Stomach smooth muscle (tissue), 2 donors: ENCODE results near the gene BRCC3.

Experiments used
- H3K27ac ChIP-seq: one replicate; pipeline ENCODE4 v1.7.0; 2013; ENCODE audit warnings: mild to moderate bottlenecking, low read length, inconsistent platforms
- H3K27me3 ChIP-seq, 2 donors: one replicate each; pipeline ENCODE4 v1.7.0; 2013; ENCODE audit warnings: low read length in 2 of 2; ENCODE audit not compliant: insufficient read depth in 2 of 2, control insufficient read depth in 1 of 2
- H3K36me3 ChIP-seq, 2 donors: one replicate each; pipeline ENCODE4 v1.7.0; 2013; ENCODE audit warnings: low read length in 2 of 2; ENCODE audit not compliant: control insufficient read depth in 2 of 2, insufficient read depth in 2 of 2
- H3K4me1 ChIP-seq: one replicate; pipeline ENCODE4 v1.7.0; 2013; ENCODE audit warnings: low read length; ENCODE audit not compliant: control insufficient read depth, insufficient read depth
- H3K4me3 ChIP-seq, 2 donors: one replicate each; pipeline ENCODE4 v1.7.0; 2013; ENCODE audit warnings: low read length in 2 of 2
- H3K9ac ChIP-seq, 2 donors: one replicate each; pipeline ENCODE4 v1.7.0; 2013; ENCODE audit warnings: low read length in 2 of 2, mild to moderate bottlenecking in 1 of 2
- H3K9me3 ChIP-seq, 2 donors: one replicate each; pipeline ENCODE4 v1.7.0; 2013; ENCODE audit warnings: low read length in 2 of 2; ENCODE audit not compliant: control insufficient read depth in 2 of 2
- donor health status: healthy.
- donor health status: Pancreatic carcinoma.

BRCC3 gene

GRCh38 chrX:155070975-155071693 is at the start of gene BRCC3, which contains the start of the genes CMC4 and MTCP1:
TSS of gene BRCC3 (plus strand) at chrX:155071508. CDS start at chrX:155071528, 20 bp downstream.
TSS of gene CMC4 (minus strand) at chrX:155071136. CDS start at chrX:155064023, 7,113 bp downstream.
TSS of gene MTCP1 (minus strand) at chrX:155071136. CDS start at chrX:155066010, 5,126 bp downstream.
- Histone ChIP-seq H3K9me3 (no peaks in the 10 kb centered on the region), H3K4me1 (peaks cover 16% of the 10 kb centered on the region), H3K27ac (peak within 1 kb of the TSS; percentile 74), H3K36me3 (peaks cover 0 to 3% of the 10 kb centered on the region in 2 donors), H3K9ac (peak within 1 kb of the TSS; percentile 80 to 86), H3K4me3 (peak within 1 kb of the TSS; percentile 82 to 84), H3K27me3 (no peaks in the 10 kb centered on the region)

DNA sequence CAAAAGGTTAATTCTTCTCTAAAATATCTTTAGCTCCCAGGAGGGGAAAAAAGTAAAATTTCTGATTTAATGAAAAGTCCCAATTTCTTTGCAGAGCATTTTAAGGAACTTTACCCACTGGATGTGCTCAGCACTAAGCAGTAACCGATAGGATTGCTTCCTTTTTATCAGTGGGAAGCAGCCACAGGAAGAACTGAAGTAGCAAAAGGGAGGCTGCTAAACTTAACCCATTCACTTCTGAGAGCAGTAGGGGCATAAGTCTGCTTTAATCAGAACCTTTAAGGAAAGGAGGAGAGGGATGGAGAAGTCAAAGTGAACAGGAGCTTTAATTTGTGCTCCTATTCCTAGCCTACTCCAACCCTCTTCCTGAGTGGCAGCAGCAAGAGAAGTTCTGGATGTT is 48.7 kb upstream of the BRCC3 start, which contains the start of gene F8:
Gene F8 (minus strand): TSS at position 139 of the 400 bp plus-strand sequence. CDS start 171 bp downstream, outside the sequence.
- H3K4me3 ChIP-seq: no peak within 1 kb of the TSS
- H3K9me3 ChIP-seq: no peaks in the 10 kb centered on the region
- no peak within 1 kb of the TSS for H3K9ac ChIP-seq
- no peaks in the 10 kb centered on the region for H3K36me3 ChIP-seq
- H3K4me1 ChIP-seq: no peaks in the 10 kb centered on the region
- no peaks in the 10 kb centered on the region for H3K27me3 ChIP-seq
- no peak within 1 kb of the TSS for H3K27ac ChIP-seq

DNA sequence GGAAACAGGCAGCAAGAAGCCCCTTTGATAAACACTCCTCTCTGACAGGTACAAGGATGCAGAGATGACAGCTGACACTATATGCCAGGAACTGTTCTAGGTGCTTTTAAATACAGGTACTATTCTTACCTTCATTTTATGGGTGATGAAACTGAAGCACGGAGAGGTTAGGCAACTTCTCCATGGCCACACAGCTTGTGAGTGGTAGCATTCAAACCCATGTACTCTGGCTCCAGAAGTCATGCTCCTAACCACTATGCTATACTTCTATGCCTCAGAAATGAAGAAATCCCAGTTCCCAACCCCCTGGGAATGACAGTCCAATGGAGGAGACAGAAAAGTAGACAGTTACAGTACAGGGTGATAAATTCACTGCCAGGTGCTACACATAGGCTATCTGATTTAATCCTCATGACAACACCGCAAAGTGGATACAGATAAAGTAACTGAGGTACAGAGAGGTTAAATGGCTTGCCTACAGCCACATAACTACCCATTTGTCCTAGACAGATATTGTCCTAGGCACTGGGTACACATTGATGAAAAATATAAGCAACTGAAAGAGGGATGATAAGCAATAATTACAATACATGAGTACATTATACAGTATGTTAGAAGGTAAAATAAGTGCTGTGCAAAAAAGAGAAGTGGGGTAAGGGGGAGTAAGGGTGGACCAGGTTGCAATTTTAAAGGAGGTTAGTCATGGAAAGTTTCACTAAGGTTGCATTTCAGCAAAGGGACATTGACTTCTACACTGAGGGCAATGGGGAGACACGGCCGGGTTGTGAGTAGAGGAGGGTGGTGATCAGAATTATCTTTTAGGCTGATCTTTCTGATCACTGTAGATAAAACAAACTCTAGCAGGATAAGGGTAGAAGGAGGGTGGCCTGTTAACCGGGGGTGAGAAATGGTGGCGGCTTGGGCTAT is 47.1 kb upstream of the BRCC3 start:
- H3K9me3 ChIP-seq: no peaks in the 10 kb centered on the region
- H3K4me3 ChIP-seq: no peak overlapping the region
- no peaks in the 10 kb centered on the region for H3K36me3 ChIP-seq
- no peak overlapping the region for H3K9ac ChIP-seq
- H3K27ac ChIP-seq: no peak overlapping the region
- H3K4me1 ChIP-seq: peaks cover 10% of the 10 kb centered on the region
- H3K27me3 ChIP-seq: no peaks in the 10 kb centered on the region

DNA sequence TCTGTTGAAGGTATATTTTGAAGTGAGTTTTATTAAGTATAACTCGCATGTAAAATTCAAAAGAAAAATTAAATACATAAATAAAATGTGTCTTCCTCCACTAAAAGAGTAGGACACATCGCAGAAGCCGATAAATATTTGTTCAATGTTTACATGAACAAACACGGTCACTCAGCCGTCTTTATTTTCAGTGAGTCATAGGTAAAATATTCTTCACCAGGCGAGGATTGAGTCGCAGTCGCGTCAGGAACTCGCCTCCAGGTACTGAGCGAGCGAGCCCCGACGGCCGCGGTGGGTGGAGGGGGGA is 44.9 kb upstream of the BRCC3 start:
- H3K9ac ChIP-seq: peak overlapping the region; percentile 60 to 68
- no peaks in the 10 kb centered on the region for H3K9me3 ChIP-seq
- no peaks in the 10 kb centered on the region for H3K36me3 ChIP-seq
- H3K27me3 ChIP-seq: no peaks in the 10 kb centered on the region
- H3K4me3 ChIP-seq: peak overlapping the region; percentile 48 to 80
- H3K4me1 ChIP-seq: peaks cover 10% of the 10 kb centered on the region
- peak overlapping the region; percentile 94 for H3K27ac ChIP-seq

- Histone ChIP-seq H3K9ac (peak within 1 kb of the TSS; percentile 89 to 98), H3K27ac (peak within 1 kb of the TSS; percentile 94), H3K4me3 (peak within 1 kb of the TSS; percentile 80 to 88), H3K36me3 (no peaks in the 10 kb centered on the region), H3K4me1 (peaks cover 10% of the 10 kb centered on the region), H3K9me3 (no peaks in the 10 kb centered on the region), H3K27me3 (no peaks in the 10 kb centered on the region)
Observed at GRCh38 chrX:155026727-155027508, 44.4 kb upstream of the BRCC3 start, which contains the start of gene FUNDC2. TSS of gene FUNDC2 (plus strand) at chrX:155026844. CDS start at chrX:155026939, 95 bp downstream.

- Histone ChIP-seq H3K9me3 (no peaks in the 10 kb centered on the region), H3K9ac (peak overlapping the region; percentile 89 to 98), H3K36me3 (no peaks in the 10 kb centered on the region), H3K27me3 (no peaks in the 10 kb centered on the region), H3K27ac (peak overlapping the region; percentile 94), H3K4me3 (peak overlapping the region; percentile 80 to 88), H3K4me1 (peaks cover 10% of the 10 kb centered on the region)
Observed at GRCh38 chrX:155027509-155028066, 43.7 kb upstream of the BRCC3 start.

DNA sequence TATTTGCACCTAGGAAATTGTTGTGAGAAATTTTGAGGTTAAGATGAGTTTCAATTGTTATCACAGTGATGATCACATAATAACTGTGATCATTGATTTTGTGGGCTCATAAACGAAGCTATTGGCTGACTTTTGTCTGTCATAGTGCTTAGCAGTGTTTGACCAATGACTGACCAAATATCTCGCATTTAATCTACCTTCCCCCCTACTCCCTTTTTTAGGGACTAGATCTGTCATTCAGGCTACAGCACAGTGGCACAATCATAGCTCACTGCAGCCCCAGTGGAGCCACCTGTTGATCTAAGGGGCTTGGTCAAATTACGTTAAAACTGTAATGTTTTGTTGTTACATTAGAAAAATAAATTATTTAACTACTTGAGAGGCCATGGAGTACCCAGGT is 43.2 kb upstream of the BRCC3 start:
- H3K9ac ChIP-seq: peak overlapping the region; percentile 89 to 98
- H3K9me3 ChIP-seq: no peaks in the 10 kb centered on the region
- H3K27ac ChIP-seq: peak overlapping the region; percentile 94
- H3K27me3 ChIP-seq: no peaks in the 10 kb centered on the region
- peak overlapping the region; percentile 80 to 88 for H3K4me3 ChIP-seq
- no peaks in the 10 kb centered on the region for H3K36me3 ChIP-seq
- H3K4me1 ChIP-seq: peaks cover 10% of the 10 kb centered on the region

- Histone ChIP-seq H3K27ac (peak overlapping the region; percentile 94), H3K4me1 (peaks cover 10% of the 10 kb centered on the region), H3K27me3 (no peaks in the 10 kb centered on the region), H3K9me3 (no peaks in the 10 kb centered on the region), H3K4me3 (peak overlapping the region in 1 of 2 donors; percentile 88), H3K9ac (peak overlapping the region in 1 of 2 donors; percentile 98), H3K36me3 (peaks cover 0 to under 1% of the 10 kb centered on the region in 2 donors)
Observed at GRCh38 chrX:155028877-155029291, 42.4 kb upstream of the BRCC3 start.

DNA sequence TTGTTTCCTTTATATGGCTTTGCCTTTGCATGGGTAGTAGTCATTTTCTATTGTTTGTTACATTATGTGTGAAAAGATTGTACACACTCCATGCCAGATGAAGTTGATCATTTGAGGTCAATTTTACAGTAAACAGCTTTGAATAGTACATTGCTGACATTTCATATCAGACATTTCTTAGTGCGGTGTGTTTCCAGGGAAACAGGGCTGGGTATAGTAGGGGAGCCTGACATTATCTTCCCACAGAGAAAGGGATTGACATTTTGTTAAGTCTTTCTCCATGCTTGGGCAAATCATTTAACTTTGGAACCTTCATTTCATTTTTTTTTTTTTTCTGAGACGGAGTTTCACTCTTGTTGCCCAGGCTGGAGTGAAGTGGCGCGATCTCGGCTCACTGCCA is 39.7 kb upstream of the BRCC3 start:
- no peak overlapping the region for H3K27ac ChIP-seq
- H3K27me3 ChIP-seq: no peaks in the 10 kb centered on the region

GRCh38 chrX:155035688-155036087 is 35.6 kb upstream of the BRCC3 start:
- Histone ChIP-seq H3K4me3 (no peak overlapping the region), H3K9ac (no peak overlapping the region), H3K27me3 (no peaks in the 10 kb centered on the region), H3K4me1 (no peaks in the 10 kb centered on the region), H3K9me3 (no peaks in the 10 kb centered on the region), H3K36me3 (peaks cover 0 to 13% of the 10 kb centered on the region in 2 donors), H3K27ac (no peak overlapping the region)

More for the DNA sequence above, 39.7 kb upstream of the BRCC3 start:
- no peak overlapping the region for H3K9ac ChIP-seq
- H3K9me3 ChIP-seq: no peaks in the 10 kb centered on the region
- peaks cover 0 to 13% of the 10 kb centered on the region in 2 donors for H3K36me3 ChIP-seq
- H3K4me1 ChIP-seq: peaks cover 10% of the 10 kb centered on the region
- no peak overlapping the region for H3K4me3 ChIP-seq
